GM23248 (cell line): Measurements from ENCODE around the gene ITPKB. TPM values are rescaled to one million over a fixed set of nuclear protein-coding genes. Genes with fewer than 3 reads are reported as not detected.

Experiments
- DNase-seq: peaks from one replicate; pipeline ENCODE4 v3.0.0-alpha.2; 2015
- H2AFZ ChIP-seq: fragments of 200-600 bp; sonication (generic); 2 replicates; pipeline ENCODE4 v1.6.1; 2016; ENCODE audit warnings: antibody characterized with exemption
- H3F3A ChIP-seq: fragments of 200-600 bp; sonication (generic); 2 replicates; pipeline ENCODE4 v1.6.1; 2016; ENCODE audit warnings: mild to moderate bottlenecking, antibody characterized with exemption, mixed run types; ENCODE audit not compliant: insufficient read depth
- H3K27ac ChIP-seq: fragments of 200-600 bp; sonication (generic); 2 replicates; pipeline ENCODE4 v1.5.1; 2016; ENCODE audit warnings: mild to moderate bottlenecking
- H3K27me3 ChIP-seq: fragments of 200-600 bp; sonication (generic); replicated peaks from 2 replicates; pipeline ENCODE4 v1.6.1; 2016; ENCODE audit warnings: mild to moderate bottlenecking; ENCODE audit not compliant: insufficient read depth
- H3K36me3 ChIP-seq: fragments of 200-600 bp; sonication (generic); 2 replicates; pipeline ENCODE4 v1.6.1; 2016; ENCODE audit warnings: low read depth, mild to moderate bottlenecking
- H3K4me1 ChIP-seq: fragments of 200-600 bp; sonication (generic); 2 replicates; pipeline ENCODE4 v1.6.1; 2016; ENCODE audit warnings: mild to moderate bottlenecking; ENCODE audit not compliant: insufficient read depth
- H3K4me2 ChIP-seq: fragments of 200-600 bp; sonication (generic); one replicate; pipeline ENCODE4 v1.6.1; 2016; ENCODE audit warnings: mild to moderate bottlenecking; ENCODE audit not compliant: unreplicated experiment
- H3K4me3 ChIP-seq: fragments of 200-600 bp; sonication (generic); 2 replicates; pipeline ENCODE4 v1.5.1; 2016; ENCODE audit warnings: mild to moderate bottlenecking
- H3K79me2 ChIP-seq: fragments of 200-600 bp; sonication (generic); 2 replicates; pipeline ENCODE4 v1.6.1; 2016; ENCODE audit warnings: mild to moderate bottlenecking; ENCODE audit not compliant: insufficient read depth
- H3K9ac ChIP-seq: fragments of 200-600 bp; sonication (generic); 2 replicates; pipeline ENCODE4 v1.6.1; 2016; ENCODE audit warnings: mild to moderate bottlenecking
- H3K9me2 ChIP-seq: fragments of 200-600 bp; sonication (generic); 2 replicates; pipeline ENCODE4 v1.6.1; 2016; ENCODE audit warnings: mixed run types, mild to moderate bottlenecking, moderate library complexity; ENCODE audit not compliant: insufficient read depth
- H3K9me3 ChIP-seq: fragments of 200-600 bp; sonication (generic); one replicate; pipeline ENCODE4 v1.6.1; 2017; ENCODE audit warnings: low read depth
- H4K20me1 ChIP-seq: fragments of 200-600 bp; sonication (generic); 2 replicates; pipeline ENCODE4 v1.6.0; 2016; ENCODE audit not compliant: insufficient read depth
- EZH2 ChIP-seq: fragments of 200-600 bp; sonication (generic); IDR thresholded peaks from 2 replicates; pipeline ENCODE4 v1.6.1; 2018; ENCODE audit warnings: antibody characterized with exemption, mild to moderate bottlenecking; ENCODE audit not compliant: insufficient read depth, poor library complexity, severe bottlenecking
- EZH2phosphoT487 ChIP-seq: fragments of 200-600 bp; sonication (generic); IDR thresholded peaks from 2 replicates; pipeline ENCODE4 v1.6.1; 2018; ENCODE audit warnings: antibody characterized with exemption, moderate library complexity, mild to moderate bottlenecking, low read depth; ENCODE audit not compliant: insufficient read depth
- WGBS, 2 experiments: methylation state at CpG; one replicate each; pipeline ENCODE4 v1.1.6; 2015 to 2017; ENCODE audit warnings: low lambda C conversion rate in 2 of 2, low coverage in 1 of 2; ENCODE audit errors: missing lambda C conversion rate in 2 of 2; 5-methylcytosine and 5-hydroxymethylcytosine counted together
- in situ Hi-C: fragments of 300-500 bp; cut with MboI; formaldehyde crosslinking; loops from 2 replicates; pipeline ENCODE4 v1.15.0; 2020
- polyA plus RNA-seq: library from polyadenylated mRNA; unstranded; fragments of >200 nt; fragmentation: Nextera tagmentation; extraction: Ambion mirVana; gene quantifications from 2 replicates; pipeline ENCODE4 v1.2.1, GENCODE V29; 2016
- total RNA-seq: library from RNA; depleted of rRNA; stranded (reverse); fragments of >200 nt; shearing (Covaris generic); gene quantifications from 2 replicates; pipeline ENCODE4 v1.2.3, GENCODE V29; 2014

Gene ITPKB
- total and polyA plus RNA-seq, 2 experiments from 2014 or later = 0.26 to 0.86 TPM

DNA sequence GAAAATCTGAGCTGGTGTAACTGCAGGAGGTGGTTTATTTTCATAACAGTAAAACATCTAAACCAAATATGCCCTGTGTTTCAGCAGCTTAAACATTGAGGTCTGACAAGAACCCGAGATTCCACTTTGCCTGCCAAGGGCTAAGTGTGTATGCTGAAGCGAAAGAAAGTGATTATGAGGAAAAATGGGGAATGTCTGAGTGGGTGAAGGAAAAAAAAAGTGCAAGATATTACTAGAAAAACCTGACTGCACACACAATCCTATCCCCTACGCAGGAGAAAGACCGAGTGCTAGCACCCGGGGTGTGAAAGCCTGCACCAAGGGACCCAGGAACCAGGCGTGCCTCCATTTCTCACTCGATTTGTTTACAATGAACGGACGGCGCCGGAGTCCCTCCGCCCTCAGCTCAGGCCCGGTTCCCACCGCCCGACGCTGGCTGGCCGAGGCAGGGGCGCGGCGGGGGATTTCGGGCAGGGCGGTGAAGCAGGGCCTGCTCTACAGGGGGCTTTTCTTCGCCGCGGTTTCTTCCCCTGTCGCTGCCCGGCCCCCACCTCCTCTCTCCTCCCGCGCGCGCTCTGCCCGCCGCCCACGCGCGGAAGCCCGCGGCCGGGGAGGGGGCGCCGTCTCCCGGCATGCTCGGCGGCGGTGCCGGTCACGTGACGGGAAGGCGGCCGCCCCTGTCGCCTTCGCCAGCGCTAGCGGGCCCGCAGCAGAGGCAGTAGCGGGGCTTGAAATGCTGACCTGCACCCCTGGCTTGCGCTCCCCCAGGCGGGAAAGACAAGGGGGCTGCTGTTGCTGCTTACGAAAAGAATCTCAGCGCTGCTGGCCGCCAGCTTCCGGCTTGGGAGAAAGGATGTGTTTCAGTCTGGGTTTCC is 35.9 kb downstream of the ITPKB start:
- H3K27ac ChIP-seq = peak overlapping the region; percentile 79
- TF ChIP-seq EZH2 (no peak), EZH2phosphoT487 (no peak)
- peak overlapping the region; percentile 90 for H3K9ac ChIP-seq
- 2 to 3% methylated on average over 18 to 53 of the region's 62 CpGs for WGBS, 2 experiments
- H3K36me3 ChIP-seq = no peaks in the 10 kb centered on the region
- peaks cover 14% of the 10 kb centered on the region for H3K4me1 ChIP-seq
- H3K9me2 ChIP-seq = no peaks in the 10 kb centered on the region
- H2AFZ ChIP-seq = peak overlapping the region; percentile 89
- peak; percentile 84 for DNase-seq
- H3K27me3 ChIP-seq = no peaks in the 10 kb centered on the region
- H3K79me2 ChIP-seq = no peaks in the 10 kb centered on the region
- H3F3A ChIP-seq = peaks cover 22% of the 10 kb centered on the region
- H3K4me2 ChIP-seq = peak overlapping the region; percentile 73
- no peaks in the 10 kb centered on the region for H3K9me3 ChIP-seq
- H3K4me3 ChIP-seq = peak overlapping the region; percentile 75
- in situ Hi-C loops = no loop called here
- H4K20me1 ChIP-seq = no peaks in the 10 kb centered on the region

DNA sequence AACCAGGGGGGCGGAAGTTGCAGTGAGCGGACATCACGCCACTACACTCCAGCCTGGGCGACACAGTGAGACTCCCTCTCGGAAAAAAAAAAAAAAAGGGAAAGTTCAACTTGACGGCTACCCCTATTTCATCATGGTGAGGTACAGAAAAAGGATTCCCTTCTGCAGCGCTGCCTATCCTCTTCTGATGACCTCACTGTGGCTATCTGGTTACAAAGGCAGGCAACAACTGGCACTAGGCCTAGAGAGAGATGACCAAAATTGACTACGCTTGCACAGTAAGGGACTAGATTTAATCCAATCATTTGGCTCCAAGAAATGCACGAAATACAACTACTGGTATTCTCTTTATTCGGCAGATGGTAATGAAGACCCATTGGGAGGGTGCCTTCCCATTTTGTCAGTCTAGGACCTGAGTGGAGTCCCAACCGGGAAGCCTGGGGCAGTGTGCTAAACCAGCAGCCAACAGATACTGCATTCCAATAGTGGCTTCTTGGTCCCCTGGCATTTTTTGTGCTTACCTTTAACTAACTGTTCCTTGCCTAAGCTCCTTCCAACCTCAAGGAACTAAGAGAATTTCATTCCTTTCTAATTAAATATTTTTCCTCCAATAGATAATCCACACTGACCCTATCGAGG is 36.6 kb downstream of the ITPKB start:
- H2AFZ ChIP-seq = peak overlapping the region; percentile 89

DNA sequence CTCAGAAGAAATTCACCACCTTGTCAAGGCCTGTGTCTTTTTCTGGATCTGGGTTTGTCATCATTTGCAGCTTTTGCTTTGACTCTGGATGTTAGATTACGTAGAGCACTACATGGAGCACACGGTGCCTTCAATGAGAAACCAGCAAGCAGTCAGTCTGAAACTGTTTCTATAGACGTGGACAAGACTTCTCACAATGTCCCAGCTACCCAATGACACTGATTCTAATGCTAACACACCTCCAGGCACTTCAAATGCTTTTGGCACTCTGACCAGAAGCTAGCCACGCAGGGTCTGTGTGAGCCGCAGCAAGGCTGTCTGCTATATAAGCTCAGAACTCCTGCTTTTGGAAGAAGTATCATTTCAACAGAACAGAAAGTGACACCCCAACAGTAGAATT is 38.2 kb downstream of the ITPKB start:
- Histone ChIP-seq H3K27ac (no peak overlapping the region), H3K27me3 (no peaks in the 10 kb centered on the region), H3K9me3 (no peaks in the 10 kb centered on the region), H3K4me1 (peaks cover 15% of the 10 kb centered on the region), H3F3A (peaks cover 16% of the 10 kb centered on the region), H4K20me1 (no peaks in the 10 kb centered on the region), H2AFZ (no peak overlapping the region), H3K79me2 (no peaks in the 10 kb centered on the region), H3K4me2 (no peak overlapping the region), H3K9me2 (no peaks in the 10 kb centered on the region), H3K4me3 (no peak overlapping the region), H3K36me3 (no peaks in the 10 kb centered on the region), H3K9ac (no peak overlapping the region)
- DNase-seq = no peak
- TF ChIP-seq EZH2 (no peak), EZH2phosphoT487 (no peak)
- in situ Hi-C loops = no loop called here
- WGBS, 2 experiments = 75 to 76% methylated on average over 5 of the region's 5 CpGs

More for the DNA sequence above, 36.6 kb downstream of the ITPKB start:
- DNase-seq = peak; percentile 73
- TF ChIP-seq EZH2phosphoT487 (no peak), EZH2 (no peak)
- Histone ChIP-seq H3F3A (peaks cover 16% of the 10 kb centered on the region), H4K20me1 (no peaks in the 10 kb centered on the region), H3K4me3 (peak overlapping the region; percentile 75), H3K9me2 (no peaks in the 10 kb centered on the region), H3K4me1 (peaks cover 11% of the 10 kb centered on the region), H3K4me2 (peak overlapping the region; percentile 73), H3K79me2 (no peaks in the 10 kb centered on the region), H3K27ac (peak overlapping the region; percentile 79), H3K36me3 (no peaks in the 10 kb centered on the region), H3K9me3 (no peaks in the 10 kb centered on the region), H3K27me3 (no peaks in the 10 kb centered on the region), H3K9ac (peak overlapping the region; percentile 90)
- in situ Hi-C loops = no loop called here
- WGBS, 2 experiments = 37 to 58% methylated on average over 8 to 12 of the region's 12 CpGs

DNA sequence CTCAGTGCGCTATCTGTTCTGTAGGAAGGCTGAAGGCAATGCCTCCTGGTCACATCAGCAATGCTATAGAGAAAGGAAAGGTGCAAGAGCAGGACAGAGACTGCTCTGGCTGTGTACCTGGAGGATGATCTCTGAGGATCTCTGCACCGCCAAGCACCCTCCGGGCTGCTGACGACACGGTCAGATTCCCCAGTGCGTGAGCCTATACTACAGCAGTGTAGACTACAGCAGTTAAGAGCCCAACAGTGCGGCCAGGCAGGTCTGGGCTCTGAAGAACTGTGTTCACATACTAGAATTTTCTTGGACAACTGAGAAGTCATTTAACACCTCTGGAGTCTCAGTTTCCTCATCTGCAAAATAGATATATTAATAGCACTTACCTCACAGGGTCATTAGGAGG is 39.9 kb downstream of the ITPKB start:
- no peak for DNase-seq
- no peak overlapping the region for H3K4me2 ChIP-seq
- 97 to 98% methylated on average over 7 of the region's 7 CpGs for WGBS, 2 experiments
- no peaks in the 10 kb centered on the region for H4K20me1 ChIP-seq
- no peaks in the 10 kb centered on the region for H3K27me3 ChIP-seq
- H3K9ac ChIP-seq = no peak overlapping the region
- no peaks in the 10 kb centered on the region for H3K79me2 ChIP-seq
- H3K36me3 ChIP-seq = no peaks in the 10 kb centered on the region
- H3K4me1 ChIP-seq = peaks cover 15% of the 10 kb centered on the region
- peaks cover 8% of the 10 kb centered on the region for H3F3A ChIP-seq
- no peak overlapping the region for H2AFZ ChIP-seq
- in situ Hi-C loops = no loop called here
- no peak overlapping the region for H3K4me3 ChIP-seq
- H3K9me3 ChIP-seq = no peaks in the 10 kb centered on the region
- TF ChIP-seq EZH2phosphoT487 = no peak
- TF ChIP-seq EZH2 = no peak
- H3K27ac ChIP-seq = no peak overlapping the region
- no peaks in the 10 kb centered on the region for H3K9me2 ChIP-seq
